GM11168 (cell line): Measurements from ENCODE around the gene DNAJC5G.
"Not testable (repeated sequence)": the region's sequence is repeated elsewhere in the genome, so short reads cannot be mapped to it uniquely, and the experiment has no call there.

Source experiments
- in situ Hi-C: fragments of 300-500 bp; cut with MboI; formaldehyde crosslinking; loops from one replicate; pipeline ENCODE4 v1.12.0; 2022; ENCODE audit warnings: low sequenced_read_pairs; ENCODE audit not compliant: unreplicated experiment

Gene DNAJC5G

GRCh38 chr2:27250652-27251379 lies 24.4 kb upstream of the DNAJC5G start:
- in situ Hi-C loops: no loop called here

GRCh38 chr2:27251766-27252165 lies 23.5 kb upstream of the DNAJC5G start:
- in situ Hi-C loops: no loop called here

- in situ Hi-C loops: no loop called here
Observed at GRCh38 chr2:27255187-27255586, 20.0 kb upstream of the DNAJC5G start.

- in situ Hi-C loops: no loop called here
Observed at GRCh38 chr2:27255660-27256059, 19.6 kb upstream of the DNAJC5G start.

- in situ Hi-C loops: no loop called here
Observed at GRCh38 chr2:27256855-27257454, 18.3 kb upstream of the DNAJC5G start.

GRCh38 chr2:27258051-27258450 lies 17.2 kb upstream of the DNAJC5G start:
- in situ Hi-C loops: no loop called here

- in situ Hi-C loops: no loop called here
Observed at GRCh38 chr2:27261241-27261925, 13.8 kb upstream of the DNAJC5G start.

GRCh38 chr2:27261926-27262298 lies 13.3 kb upstream of the DNAJC5G start:
- in situ Hi-C loops: no loop called here

- in situ Hi-C loops: no loop called here
Observed at GRCh38 chr2:27262379-27263286, 12.6 kb upstream of the DNAJC5G start, which contains the start of gene SLC30A3. TSS of gene SLC30A3 (minus strand) at chr2:27263047. CDS start at chr2:27262906, 141 bp downstream.

- in situ Hi-C loops: no loop called here
Observed at GRCh38 chr2:27263287-27264252, 11.7 kb upstream of the DNAJC5G start.

GRCh38 chr2:27264253-27264752 lies 10.9 kb upstream of the DNAJC5G start:
- in situ Hi-C loops: no loop called here

- in situ Hi-C loops: no loop called here
Observed at GRCh38 chr2:27264753-27265535, 10.3 kb upstream of the DNAJC5G start.

GRCh38 chr2:27265536-27265870 lies 9.7 kb upstream of the DNAJC5G start:
- in situ Hi-C loops: no loop called here

- in situ Hi-C loops: not testable (repeated sequence)
Observed at GRCh38 chr2:27268296-27268695, 6.9 kb upstream of the DNAJC5G start.

GRCh38 chr2:27270131-27270530 lies 5.1 kb upstream of the DNAJC5G start:
- in situ Hi-C loops: no loop called here

GRCh38 chr2:27270670-27271069 lies 4.6 kb upstream of the DNAJC5G start:
- in situ Hi-C loops: no loop called here

GRCh38 chr2:27271631-27272340 lies 3.4 kb upstream of the DNAJC5G start:
- in situ Hi-C loops: no loop called here
